Ammon's horn (tissue), 1 donor: ENCODE results near the gene MSI2.

Experiments used
- DNase-seq: peaks from one replicate; pipeline ENCODE4 v3.0.0-alpha.2; 2016; ENCODE audit warnings: low spot score

The MSI2 gene

GRCh38 chr17:57369509-57369945 lies 113.2 kb downstream of the MSI2 start:
- DNase-seq, result no peak

- DNase-seq, result no peak
These were observed 113.8 kb downstream of the MSI2 start for GRCh38 chr17:57370037-57370581.

GRCh38 chr17:57370619-57371018 lies 114.3 kb downstream of the MSI2 start:
- no peak for DNase-seq

GRCh38 chr17:57372156-57372555 lies 115.8 kb downstream of the MSI2 start:
- no peak for DNase-seq

DNA sequence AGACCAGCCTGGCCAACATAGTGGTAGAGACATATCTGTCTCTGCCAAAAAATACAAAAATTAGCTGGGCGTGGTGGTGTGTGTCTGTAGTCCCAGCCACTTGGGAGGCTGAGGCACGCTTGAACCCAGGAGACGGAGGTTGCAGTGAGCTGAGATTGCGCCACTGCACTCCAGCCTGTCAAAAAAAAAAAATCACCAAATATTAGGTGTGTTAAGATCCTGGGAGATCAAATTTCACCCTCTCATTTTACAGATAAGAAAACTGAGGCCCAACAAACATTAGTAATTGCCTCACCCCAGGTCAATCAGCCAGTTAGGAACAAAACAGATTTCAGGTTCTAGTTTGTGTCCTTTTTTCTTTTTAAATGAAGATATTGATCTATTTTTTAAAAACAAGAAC lies 116.7 kb downstream of the MSI2 start:
- DNase-seq, result no peak

DNA sequence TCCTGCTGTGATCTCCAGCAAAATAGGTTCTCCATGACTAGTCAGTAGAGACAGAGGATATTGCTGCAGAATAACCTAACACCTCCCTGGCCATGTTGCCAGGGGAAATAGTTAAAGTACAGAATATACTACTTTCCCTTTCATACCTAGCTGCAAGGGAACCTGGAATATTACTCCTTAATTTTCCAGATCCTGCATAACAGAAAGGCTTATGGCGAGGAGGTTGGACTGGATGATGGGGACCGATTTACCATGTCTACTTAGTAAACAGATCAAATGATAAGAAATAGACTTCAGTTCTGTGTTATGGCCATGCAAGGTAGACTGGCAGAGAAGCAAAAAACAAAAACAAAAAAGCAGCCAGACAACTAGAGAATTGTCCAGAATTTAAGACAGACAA lies 117.4 kb downstream of the MSI2 start:
- DNase-seq, result no peak

DNA sequence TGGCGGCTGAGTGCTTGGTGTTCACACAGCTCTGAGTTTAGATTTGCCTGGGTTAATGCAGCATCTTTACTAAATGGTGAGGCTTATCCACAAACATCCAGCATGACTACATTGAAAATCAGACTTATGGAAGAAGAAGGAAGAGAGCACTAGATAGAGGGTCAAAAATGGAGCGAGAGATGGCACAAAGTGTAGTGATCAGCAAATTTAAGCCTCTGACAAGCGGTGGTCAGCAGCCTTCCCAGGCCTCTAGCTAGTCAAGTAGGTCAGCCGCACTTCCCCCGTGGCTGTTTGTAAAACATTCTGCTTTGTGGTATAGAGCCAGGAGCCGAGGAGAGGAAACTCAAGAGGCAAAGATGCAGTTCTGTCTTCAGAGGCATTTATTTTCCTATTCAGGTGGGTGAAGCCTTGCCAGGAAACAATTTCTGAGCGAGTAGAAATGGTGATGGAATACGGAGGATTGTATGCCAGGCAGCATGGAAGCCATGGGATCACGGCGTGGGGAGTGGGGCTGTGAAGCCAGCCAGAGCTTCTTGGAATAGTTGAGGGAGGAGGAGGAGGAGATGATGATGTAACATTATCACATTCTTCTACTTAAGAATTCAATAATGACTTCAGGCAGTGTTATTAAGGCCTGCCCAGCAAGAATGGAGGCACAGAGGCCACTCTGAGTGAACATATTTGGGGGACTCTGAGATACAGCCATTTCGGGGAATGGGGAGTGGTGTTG lies 118.9 kb downstream of the MSI2 start:
- no peak for DNase-seq

DNA sequence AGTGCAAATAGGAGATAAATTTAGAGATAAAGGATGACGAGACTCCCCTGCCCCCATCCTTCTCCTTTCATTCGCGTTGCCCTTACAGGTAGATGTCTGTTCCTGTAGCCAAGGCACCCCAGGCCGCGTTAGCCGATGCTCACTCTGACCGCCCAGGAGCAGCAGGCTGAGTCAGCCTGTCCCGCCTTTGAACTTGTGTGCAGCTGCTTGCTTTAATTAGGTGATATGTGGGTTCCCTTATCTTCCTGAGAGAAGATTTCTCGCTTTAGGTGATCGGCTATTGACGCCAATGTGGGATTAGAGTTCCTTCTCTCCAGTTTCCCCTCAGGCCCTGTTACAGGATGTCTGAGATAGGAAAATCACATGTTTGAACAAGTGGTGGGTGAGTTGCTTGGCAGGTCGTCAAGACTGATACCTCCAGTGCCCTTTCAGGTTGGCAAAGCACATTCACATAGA lies 119.5 kb downstream of the MSI2 start:
- no peak for DNase-seq

GRCh38 chr17:57377094-57377493 lies 120.8 kb downstream of the MSI2 start:
- no peak for DNase-seq

- DNase-seq, result no peak
These were observed 123.0 kb downstream of the MSI2 start for GRCh38 chr17:57379237-57379894.

DNA sequence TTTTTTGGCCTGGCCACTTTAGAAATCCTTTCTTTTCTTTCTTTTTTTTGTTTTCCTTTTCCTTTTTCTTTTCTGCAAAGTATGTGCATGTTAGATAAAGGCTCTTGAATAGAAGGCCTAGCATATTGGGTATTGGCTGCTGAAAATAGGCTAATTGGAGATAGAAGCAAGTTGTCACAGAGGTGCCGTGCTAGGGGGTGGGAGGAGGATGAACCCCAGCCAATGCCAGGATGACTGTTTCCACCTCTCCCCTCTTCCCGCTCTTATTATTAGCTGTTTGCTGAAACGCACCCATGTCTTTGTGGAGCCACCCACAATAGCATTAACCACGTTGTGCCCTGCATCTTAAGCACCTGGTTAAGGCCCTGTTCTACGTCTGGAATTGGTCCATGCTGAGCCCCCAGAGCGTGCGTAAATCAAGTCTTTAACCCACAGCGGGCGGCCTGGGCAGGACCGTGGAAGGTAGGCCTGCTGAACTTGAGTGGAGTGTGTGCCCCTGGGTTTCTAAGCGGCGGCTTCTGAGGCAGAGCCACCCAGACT lies 123.6 kb downstream of the MSI2 start:
- DNase-seq, result no peak

DNA sequence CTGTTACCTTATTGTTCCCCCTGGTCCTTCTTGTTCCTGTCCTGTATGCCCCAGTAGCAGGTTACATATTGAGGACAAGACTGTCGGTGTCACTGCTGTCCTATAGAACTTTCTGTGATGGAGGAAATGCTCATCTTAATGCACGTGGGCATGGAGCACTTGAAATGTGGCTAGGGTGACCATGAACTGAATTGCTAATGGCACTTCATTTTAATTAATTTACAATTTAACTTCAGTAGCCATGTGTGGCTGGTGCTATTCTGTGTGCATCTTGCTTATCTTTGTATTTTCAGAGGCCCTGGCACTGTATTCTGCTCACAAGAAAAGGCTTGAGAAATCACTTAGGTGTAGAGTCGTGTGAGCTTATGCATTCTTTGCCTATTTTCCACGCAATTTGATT lies 125.2 kb downstream of the MSI2 start:
- DNase-seq, result no peak

- DNase-seq, result no peak
These were observed 127.9 kb downstream of the MSI2 start for GRCh38 chr17:57384219-57384618.

DNA sequence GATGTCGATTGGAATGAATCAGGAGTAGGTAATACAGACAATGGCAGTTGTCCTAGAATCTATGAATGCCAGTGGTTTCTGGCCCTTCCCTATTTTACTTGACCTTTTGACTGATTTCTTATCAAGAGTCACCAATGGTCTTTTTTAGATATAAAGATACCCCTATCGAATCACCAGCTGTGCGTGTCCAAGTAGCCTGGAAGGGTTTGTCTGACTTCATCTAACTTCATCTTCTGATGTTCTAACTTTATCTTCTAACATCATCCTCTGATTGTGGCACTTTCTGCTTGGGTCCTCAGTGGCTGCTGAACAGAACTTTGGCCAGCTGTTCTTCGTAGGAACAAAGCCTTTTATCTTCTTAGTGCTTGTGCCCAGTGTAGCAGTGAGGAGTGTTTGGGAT lies 129.7 kb downstream of the MSI2 start:
- DNase-seq, result no peak

DNA sequence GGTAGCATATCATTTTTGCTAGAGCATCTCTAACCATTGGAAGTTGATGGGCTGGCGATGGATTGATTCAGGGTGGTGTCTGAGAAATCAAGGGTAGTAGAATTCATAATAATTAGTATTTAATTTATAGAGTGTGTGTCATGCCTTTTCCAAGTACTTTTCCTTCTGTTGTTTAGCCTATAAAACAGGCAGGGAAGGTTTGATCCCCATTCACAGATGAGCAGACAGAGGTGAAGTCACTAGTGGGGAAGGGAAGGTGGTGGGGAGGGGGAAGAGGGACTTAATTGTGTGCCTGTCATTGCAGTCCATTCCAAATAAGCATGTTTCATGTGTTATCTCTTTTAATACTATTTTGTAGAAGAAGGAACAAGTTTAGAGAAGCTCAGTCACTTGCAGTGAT lies 131.3 kb downstream of the MSI2 start:
- no peak for DNase-seq

- no peak for DNase-seq
These were observed 131.9 kb downstream of the MSI2 start for GRCh38 chr17:57388131-57388725.

GRCh38 chr17:57389473-57389872 lies 133.2 kb downstream of the MSI2 start:
- DNase-seq, result no peak

GRCh38 chr17:57391076-57391825 lies 134.9 kb downstream of the MSI2 start:
- no peak for DNase-seq

DNA sequence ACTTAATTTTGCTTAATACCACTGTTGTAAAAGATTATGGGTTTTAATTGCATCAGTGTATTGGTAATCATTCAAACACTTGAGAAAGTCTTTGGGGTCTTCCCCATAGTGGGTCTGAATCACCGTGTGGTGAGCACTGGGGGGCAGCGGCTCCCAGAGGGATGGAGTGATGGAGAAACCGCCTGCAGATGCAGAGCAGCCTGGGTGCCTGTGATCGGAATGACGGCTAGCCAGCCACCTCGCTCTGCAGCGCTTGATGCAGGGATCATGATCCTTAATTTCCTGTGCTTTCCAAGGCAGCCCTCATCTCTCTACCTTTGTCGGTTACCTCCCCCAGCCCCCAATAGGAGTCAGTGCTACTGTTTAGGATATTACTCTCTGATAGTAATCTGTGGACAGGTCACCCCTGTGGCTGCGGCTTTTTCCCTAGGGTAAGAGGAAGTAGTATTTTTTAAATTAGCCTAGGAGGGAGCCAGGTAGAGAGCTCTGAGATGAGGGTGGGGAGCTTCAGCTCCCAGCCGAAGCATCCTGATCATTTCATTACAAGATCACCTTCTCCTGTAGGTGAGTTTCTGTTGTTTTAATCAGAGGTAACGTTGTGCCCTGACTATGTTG lies 135.6 kb downstream of the MSI2 start:
- DNase-seq, result no peak

DNA sequence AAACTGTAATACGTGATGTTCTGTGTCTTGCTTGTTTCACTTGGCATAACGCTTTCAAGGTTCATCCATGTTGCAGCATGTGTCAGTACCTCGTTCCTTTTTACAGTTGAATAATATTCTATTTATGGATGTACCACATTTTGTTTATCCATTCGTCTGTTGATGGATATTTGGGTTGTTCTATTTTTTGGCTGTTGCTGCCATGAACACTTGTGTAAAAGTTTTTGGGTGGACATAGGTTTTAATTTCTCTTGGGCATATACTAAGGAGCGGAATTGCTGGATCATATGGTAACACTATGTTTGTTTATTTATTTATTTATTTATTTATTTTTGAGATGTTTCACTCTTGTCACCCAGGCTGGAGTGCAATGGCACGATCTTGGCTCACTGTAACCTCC lies 137.0 kb downstream of the MSI2 start:
- no peak for DNase-seq

DNA sequence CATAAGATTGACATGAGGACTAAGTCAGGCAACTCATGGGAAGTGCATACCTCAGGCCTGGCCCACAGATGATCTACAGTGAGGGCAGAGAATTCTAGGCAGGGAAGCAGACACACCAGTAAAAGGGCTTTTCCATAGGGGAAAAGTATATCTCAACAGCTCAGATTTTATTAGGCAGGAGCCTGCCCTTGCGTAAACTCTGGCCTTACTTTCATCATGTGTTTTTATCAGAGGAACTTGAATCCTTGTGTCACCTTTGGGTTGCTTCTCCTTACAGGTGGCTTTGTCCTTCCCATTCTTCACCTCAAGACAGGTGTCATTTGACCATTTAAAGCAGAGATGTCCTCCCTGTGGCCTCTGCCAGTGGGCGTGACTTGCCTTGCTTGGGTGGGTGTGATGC lies 138.1 kb downstream of the MSI2 start:
- DNase-seq, result no peak
